Neural progenitor cell (in vitro differentiated cells): Measurements from ENCODE around the gene CALN1.

Experiments used
- EZH2 ChIP-seq: fragments of 200-600 bp; sonication (generic); IDR thresholded peaks from 2 replicates; pipeline ENCODE4 v1.6.1; 2017; ENCODE audit warnings: antibody characterized with exemption, mild to moderate bottlenecking, moderate library complexity
- TF ChIP-seq, protein P1 (sequence below): fragments of 200-600 bp; sonication (generic); IDR thresholded peaks from 2 replicates; pipeline ENCODE4 v1.5.1; 2017; ENCODE audit warnings: antibody characterized with exemption, mild to moderate bottlenecking

DNA sequence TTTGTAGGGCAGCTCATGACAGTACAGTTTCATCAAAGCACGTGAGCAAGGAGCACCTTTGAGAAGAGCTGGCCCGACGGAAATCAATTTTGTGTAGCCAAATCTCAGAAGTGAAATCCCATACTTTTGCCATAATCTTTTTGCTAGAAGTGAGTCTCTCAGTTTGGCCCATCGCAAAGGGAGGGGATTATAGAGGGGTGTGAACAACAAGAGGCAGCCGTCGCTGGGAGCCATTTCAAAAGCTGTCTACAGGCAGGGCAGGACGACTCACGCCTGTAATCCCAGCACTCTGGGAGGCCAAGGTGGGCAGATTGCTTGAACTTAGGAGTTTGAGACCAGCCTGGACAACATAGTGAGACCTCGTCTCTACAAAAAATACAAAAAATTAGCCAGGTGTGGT, 680.4 kb downstream of the CALN1 start:
- TF ChIP-seq, protein P1, sequence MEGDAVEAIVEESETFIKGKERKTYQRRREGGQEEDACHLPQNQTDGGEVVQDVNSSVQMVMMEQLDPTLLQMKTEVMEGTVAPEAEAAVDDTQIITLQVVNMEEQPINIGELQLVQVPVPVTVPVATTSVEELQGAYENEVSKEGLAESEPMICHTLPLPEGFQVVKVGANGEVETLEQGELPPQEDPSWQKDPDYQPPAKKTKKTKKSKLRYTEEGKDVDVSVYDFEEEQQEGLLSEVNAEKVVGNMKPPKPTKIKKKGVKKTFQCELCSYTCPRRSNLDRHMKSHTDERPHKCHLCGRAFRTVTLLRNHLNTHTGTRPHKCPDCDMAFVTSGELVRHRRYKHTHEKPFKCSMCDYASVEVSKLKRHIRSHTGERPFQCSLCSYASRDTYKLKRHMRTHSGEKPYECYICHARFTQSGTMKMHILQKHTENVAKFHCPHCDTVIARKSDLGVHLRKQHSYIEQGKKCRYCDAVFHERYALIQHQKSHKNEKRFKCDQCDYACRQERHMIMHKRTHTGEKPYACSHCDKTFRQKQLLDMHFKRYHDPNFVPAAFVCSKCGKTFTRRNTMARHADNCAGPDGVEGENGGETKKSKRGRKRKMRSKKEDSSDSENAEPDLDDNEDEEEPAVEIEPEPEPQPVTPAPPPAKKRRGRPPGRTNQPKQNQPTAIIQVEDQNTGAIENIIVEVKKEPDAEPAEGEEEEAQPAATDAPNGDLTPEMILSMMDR, result no peak
- TF ChIP-seq EZH2, result no peak
